Neural progenitor cell (in vitro differentiated cells): ENCODE results near the gene INO80. TPM values are rescaled to one million over a fixed set of nuclear protein-coding genes. Genes with fewer than 3 reads are reported as not detected.
A peak's percentile ranks its signal among the peaks of the same experiment; 100 is the strongest.
"Not testable (repeated sequence)": the region's sequence is repeated elsewhere in the genome, so short reads cannot be mapped to it uniquely, and the experiment has no call there.

Experiments used
- DNase-seq: peaks from one replicate; pipeline ENCODE4 v3.0.0-alpha.2; 2016; ENCODE audit warnings: low spot score
- H2AFZ ChIP-seq: fragments of 200-600 bp; sonication (generic); replicated peaks from 2 replicates; pipeline ENCODE4 v1.6.1; 2016; ENCODE audit warnings: antibody characterized with exemption
- H3F3A ChIP-seq: fragments of 200-600 bp; sonication (generic); 2 replicates; pipeline ENCODE4 v1.6.1; 2016; ENCODE audit warnings: antibody characterized with exemption, low read depth
- H3K27ac ChIP-seq: fragments of 200-600 bp; sonication (generic); 2 replicates; pipeline ENCODE4 v1.5.1; 2016; ENCODE audit warnings: mild to moderate bottlenecking
- H3K27me3 ChIP-seq: fragments of 200-600 bp; sonication (generic); 2 replicates; pipeline ENCODE4 v1.6.1; 2016; ENCODE audit warnings: mild to moderate bottlenecking, moderate library complexity
- H3K36me3 ChIP-seq: fragments of 200-600 bp; sonication (generic); 2 replicates; pipeline ENCODE4 v1.5.1; 2016
- H3K4me1 ChIP-seq: fragments of 200-600 bp; sonication (generic); 2 replicates; pipeline ENCODE4 v1.6.1; 2016; ENCODE audit warnings: mixed run types
- H3K4me2 ChIP-seq: fragments of 200-600 bp; sonication (generic); 2 replicates; pipeline ENCODE4 v1.6.1; 2016
- H3K4me3 ChIP-seq: fragments of 200-600 bp; sonication (generic); 2 replicates; pipeline ENCODE4 v1.5.1; 2016
- H3K79me2 ChIP-seq: fragments of 200-600 bp; sonication (generic); 2 replicates; pipeline ENCODE4 v1.6.1; 2016; ENCODE audit warnings: low read depth
- H3K9ac ChIP-seq: fragments of 200-600 bp; sonication (generic); 2 replicates; pipeline ENCODE4 v1.6.1; 2016
- H3K9me3 ChIP-seq: fragments of 200-600 bp; sonication (generic); 2 replicates; pipeline ENCODE4 v1.5.1; 2016; ENCODE audit warnings: low read depth
- H4K20me1 ChIP-seq: fragments of 200-600 bp; sonication (generic); 2 replicates; pipeline ENCODE4 v1.6.1; 2016; ENCODE audit warnings: low read depth
- H3K27ac Mint-ChIP-seq: 3 replicates; pipeline ENCODE4 v1.8.0; 2021; ENCODE audit warnings: mixed read lengths
- H3K27me3 Mint-ChIP-seq: 2 replicates; pipeline ENCODE4 v1.8.0; 2022; ENCODE audit warnings: low read depth, mild to moderate bottlenecking, inconsistent platforms, moderate library complexity, mixed read lengths; ENCODE audit not compliant: insufficient read depth
- H3K36me3 Mint-ChIP-seq: 3 replicates; pipeline ENCODE4 v1.8.0; 2021; ENCODE audit warnings: mixed read lengths
- H3K4me1 Mint-ChIP-seq: 3 replicates; pipeline ENCODE4 v1.8.0; 2021; ENCODE audit warnings: mixed read lengths
- H3K4me3 Mint-ChIP-seq: 3 replicates; pipeline ENCODE4 v1.8.0; 2021; ENCODE audit warnings: mild to moderate bottlenecking, moderate library complexity, mixed read lengths
- H3K9me3 Mint-ChIP-seq: 3 replicates; pipeline ENCODE4 v1.8.0; 2020; ENCODE audit warnings: mixed read lengths
- CTCF ChIP-seq: fragments of 200-600 bp; sonication (generic); IDR thresholded peaks from 2 replicates; pipeline ENCODE4 v1.5.1; 2017; ENCODE audit warnings: antibody characterized with exemption, mild to moderate bottlenecking
- EZH2 ChIP-seq: fragments of 200-600 bp; sonication (generic); IDR thresholded peaks from 2 replicates; pipeline ENCODE4 v1.6.1; 2017; ENCODE audit warnings: antibody characterized with exemption, mild to moderate bottlenecking, moderate library complexity
- EZH2phosphoT487 ChIP-seq: fragments of 200-600 bp; sonication (generic); IDR thresholded peaks from 2 replicates; pipeline ENCODE4 v1.6.1; 2017; ENCODE audit warnings: antibody characterized with exemption
- total RNA-seq: library from RNA; depleted of rRNA; stranded (reverse); fragments of >200 nt; gene quantifications from 2 replicates; pipeline ENCODE4 v1.2.3, GENCODE V29; 2015; ENCODE audit warnings: low replicate concordance

INO80 gene
- total RNA-seq, 1 donor from 2014 or later = 25.4 TPM

GRCh38 chr15:40955930-40956540, 160.0 kb downstream of the INO80 start:
- H3K9ac ChIP-seq = no peak overlapping the region
- H3K27me3 ChIP-seq = peaks cover 17% of the 10 kb centered on the region
- H3K27ac ChIP-seq = no peak overlapping the region
- Mint-ChIP-seq H3K4me3 (peak overlapping the region; percentile 58), H3K27me3 (peaks cover 14% of the 10 kb centered on the region), H3K36me3 (peaks cover 3% of the 10 kb centered on the region), H3K27ac (no peak overlapping the region), H3K4me1 (peaks cover 28% of the 10 kb centered on the region), H3K9me3 (no peaks in the 10 kb centered on the region)
- H3K79me2 ChIP-seq = no peaks in the 10 kb centered on the region
- no peaks in the 10 kb centered on the region for H4K20me1 ChIP-seq
- peaks cover 13% of the 10 kb centered on the region for H3F3A ChIP-seq
- H3K9me3 ChIP-seq = no peaks in the 10 kb centered on the region
- no peaks in the 10 kb centered on the region for H3K36me3 ChIP-seq
- no peak overlapping the region for H3K4me3 ChIP-seq
- peaks cover 13% of the 10 kb centered on the region for H3K4me1 ChIP-seq
- TF ChIP-seq EZH2phosphoT487 = no peak
- H2AFZ ChIP-seq = no peak overlapping the region
- H3K4me2 ChIP-seq = no peak overlapping the region
- no peak for DNase-seq

- Histone ChIP-seq H3K9ac (no peak overlapping the region), H3K9me3 (no peaks in the 10 kb centered on the region), H4K20me1 (no peaks in the 10 kb centered on the region), H3K4me3 (no peak overlapping the region), H3K79me2 (no peaks in the 10 kb centered on the region), H3K4me2 (no peak overlapping the region), H3K36me3 (no peaks in the 10 kb centered on the region), H3K4me1 (peaks cover 13% of the 10 kb centered on the region), H3K27me3 (peaks cover 17% of the 10 kb centered on the region), H3F3A (peaks cover 13% of the 10 kb centered on the region), H3K27ac (no peak overlapping the region), H2AFZ (no peak overlapping the region)
- no peak for TF ChIP-seq EZH2
- no peak for TF ChIP-seq EZH2phosphoT487
- Mint-ChIP-seq H3K9me3 (no peaks in the 10 kb centered on the region), H3K36me3 (peaks cover 3% of the 10 kb centered on the region), H3K27me3 (peaks cover 16% of the 10 kb centered on the region), H3K4me1 (peaks cover 28% of the 10 kb centered on the region), H3K27ac (no peak overlapping the region), H3K4me3 (peak overlapping the region; percentile 50)
- DNase-seq = no peak
Observed at GRCh38 chr15:40955141-40955903, 160.8 kb downstream of the INO80 start.

GRCh38 chr15:40954158-40954848, 161.8 kb downstream of the INO80 start:
- not testable (repeated sequence) for H2AFZ ChIP-seq, H4K20me1 ChIP-seq, H3K9ac ChIP-seq, H3K4me1 ChIP-seq, H3K36me3 Mint-ChIP-seq, H3K9me3 Mint-ChIP-seq, H3K27ac ChIP-seq, DNase-seq, H3K27ac Mint-ChIP-seq, H3K36me3 ChIP-seq, H3K79me2 ChIP-seq, H3K9me3 ChIP-seq
- H3K27me3 Mint-ChIP-seq = peaks cover 17% of the 10 kb centered on the region
- Histone ChIP-seq H3K27me3 (peaks cover 17% of the 10 kb centered on the region), H3F3A (peaks cover 13% of the 10 kb centered on the region), H3K4me3 (peak overlapping the region; percentile 62), H3K4me2 (peak overlapping the region; percentile 83)
- H3K4me1 Mint-ChIP-seq = peaks cover 19% of the 10 kb centered on the region
- peak overlapping the region; percentile 93 for H3K4me3 Mint-ChIP-seq

GRCh38 chr15:40953713-40954074, 162.4 kb downstream of the INO80 start:
- no peak overlapping the region for H3K9ac ChIP-seq
- no peak overlapping the region for H3K27ac ChIP-seq
- peak overlapping the region; percentile 57 for H2AFZ ChIP-seq
- H3K36me3 ChIP-seq = no peaks in the 10 kb centered on the region
- no peak overlapping the region for H3K27ac Mint-ChIP-seq
- peaks cover 3% of the 10 kb centered on the region for H3K36me3 Mint-ChIP-seq
- H3K4me2 ChIP-seq = peak overlapping the region; percentile 83
- no peaks in the 10 kb centered on the region for H3K9me3 Mint-ChIP-seq
- no peak for TF ChIP-seq EZH2
- TF ChIP-seq EZH2phosphoT487 = no peak
- no peak for TF ChIP-seq CTCF
- H3K4me3 Mint-ChIP-seq = peak overlapping the region; percentile 93
- H3K9me3 ChIP-seq = no peaks in the 10 kb centered on the region
- peaks cover 13% of the 10 kb centered on the region for H3F3A ChIP-seq
- peaks cover 20% of the 10 kb centered on the region for H3K27me3 Mint-ChIP-seq
- H3K4me1 ChIP-seq = peaks cover 4% of the 10 kb centered on the region
- DNase-seq = peak; percentile 52
- H3K4me1 Mint-ChIP-seq = peaks cover 15% of the 10 kb centered on the region
- H4K20me1 ChIP-seq = no peaks in the 10 kb centered on the region
- no peaks in the 10 kb centered on the region for H3K79me2 ChIP-seq
- H3K27me3 ChIP-seq = peaks cover 17% of the 10 kb centered on the region
- H3K4me3 ChIP-seq = peak overlapping the region; percentile 62
